NT2/D1 (cell line): ENCODE measurements around the gene STAMBP.

Experiments
- SUZ12 ChIP-seq: IDR thresholded peaks from 2 replicates; pipeline ENCODE4 v1.6.1; 2011; ENCODE audit not compliant: insufficient read length, insufficient read depth; ENCODE audit errors: extremely low read depth
- YY1 ChIP-seq: IDR thresholded peaks from 2 replicates; pipeline ENCODE4 v1.6.1; 2011; ENCODE audit not compliant: insufficient read length, insufficient read depth
- ZNF274 ChIP-seq: IDR thresholded peaks from 2 replicates; pipeline ENCODE4 v1.6.1; 2011; ENCODE audit warnings: mild to moderate bottlenecking, low read depth, low read length

- TF ChIP-seq ZNF274 (no peak), SUZ12 (no peak), YY1 (no peak)
Measured at GRCh38 chr2:73911548-73912208, 82.9 kb downstream of the STAMBP start.
